Measurements from ENCODE around the gene BMAL1.

- TF ChIP-seq POLR2A (IDR thresholded peaks at IDR 0.05) (no peak), CTCF (IDR thresholded peaks at IDR 0.05) (no peak), EP300 (IDR thresholded peaks at IDR 0.05) (no peak)
Observed at GRCh38 chr11:13258855-13259254, 18.7 kb upstream of the BMAL1 start.
